SK-N-SH treated with all-trans-retinoic acid at 6 μM for 48 hours (cell line): ENCODE data around the gene STX1B.

Experiments used
- ATAC-seq: fragments of 200-7000 bp; cut with Tn5 transposase; 3 replicates; pipeline ENCODE4 v1.9.1; 2020; ENCODE audit warnings: mild to moderate bottlenecking, moderate library complexity
- BACH2 ChIP-seq: fragments of 250-450 bp; sonication (Bioruptor Pico); IDR thresholded peaks from 2 replicates; pipeline ENCODE4 v1.9.0; 2021; ENCODE audit warnings: mild to moderate bottlenecking, borderline replicate concordance
- ESRRG ChIP-seq: fragments of 250-450 bp; sonication (Bioruptor Pico); IDR thresholded peaks from 2 replicates; pipeline ENCODE4 v1.6.1; 2021; ENCODE audit warnings: mild to moderate bottlenecking
- GLIS3 ChIP-seq: fragments of 250-450 bp; sonication (Bioruptor Pico); IDR thresholded peaks from 2 replicates; pipeline ENCODE4 v1.5.0; 2020; ENCODE audit warnings: mild to moderate bottlenecking, moderate library complexity
- ISL1 ChIP-seq: fragments of 250-450 bp; sonication (Bioruptor Pico); IDR thresholded peaks from 2 replicates; pipeline ENCODE4 v2.1.2; 2022; ENCODE audit warnings: mild to moderate bottlenecking, moderate library complexity
- OSR1 ChIP-seq: fragments of 250-450 bp; sonication (Bioruptor Pico); IDR thresholded peaks from 2 replicates; pipeline ENCODE4 v1.8.0; 2022; ENCODE audit warnings: moderate library complexity, mild to moderate bottlenecking, inconsistent platforms
- PATZ1 ChIP-seq: fragments of 250-450 bp; sonication (Bioruptor Pico); IDR thresholded peaks from 2 replicates; pipeline ENCODE4 v1.8.0; 2020; ENCODE audit warnings: mild to moderate bottlenecking, moderate library complexity, borderline replicate concordance
- RARB ChIP-seq: fragments of 250-450 bp; sonication (Bioruptor Pico); IDR thresholded peaks from 2 replicates; pipeline ENCODE4 v1.8.0; 2021; ENCODE audit warnings: mild to moderate bottlenecking, moderate library complexity
- SNAI2 ChIP-seq: fragments of 250-450 bp; sonication (Bioruptor Pico); IDR thresholded peaks from 2 replicates; pipeline ENCODE4 v1.5.0; 2020; ENCODE audit warnings: mild to moderate bottlenecking, moderate library complexity
- TCF4 ChIP-seq: fragments of 250-450 bp; sonication (Bioruptor Pico); IDR thresholded peaks from 2 replicates; pipeline ENCODE4 v1.8.0; 2021; ENCODE audit warnings: mild to moderate bottlenecking, moderate library complexity, borderline replicate concordance
- TSHZ2 ChIP-seq: fragments of 250-450 bp; sonication (Bioruptor Pico); IDR thresholded peaks from 2 replicates; pipeline ENCODE4 v1.5.0; 2020; ENCODE audit warnings: mild to moderate bottlenecking, moderate library complexity
- ZC3H10 ChIP-seq: fragments of 250-450 bp; sonication (Bioruptor Pico); IDR thresholded peaks from 2 replicates; pipeline ENCODE4 v1.5.1; 2021; ENCODE audit warnings: mild to moderate bottlenecking, moderate library complexity
- ZFP3 ChIP-seq: fragments of 250-450 bp; sonication (Bioruptor Pico); IDR thresholded peaks from 2 replicates; pipeline ENCODE4 v1.5.0; 2020; ENCODE audit warnings: mild to moderate bottlenecking, moderate library complexity
- ZFP30 ChIP-seq: fragments of 450-650 bp; formaldehyde crosslinking; IDR thresholded peaks from 2 replicates; pipeline ENCODE4 v1.5.0; 2022; ENCODE audit warnings: mild to moderate bottlenecking, moderate library complexity
- ZNF565 ChIP-seq: fragments of 450-650 bp; formaldehyde crosslinking; conservative IDR thresholded peaks from 2 replicates; pipeline ENCODE4 v1.5.0; 2020; ENCODE audit warnings: low read depth, mild to moderate bottlenecking, moderate library complexity
- ZNF70 ChIP-seq: fragments of 450-650 bp; formaldehyde crosslinking; IDR thresholded peaks from 2 replicates; pipeline ENCODE4 v1.5.0; 2020; ENCODE audit warnings: mild to moderate bottlenecking, moderate library complexity
- ZNF8 ChIP-seq: fragments of 450-650 bp; formaldehyde crosslinking; IDR thresholded peaks from 2 replicates; pipeline ENCODE4 v1.5.0; 2020; ENCODE audit warnings: mild to moderate bottlenecking, moderate library complexity
- TF ChIP-seq, protein P1 (sequence below): fragments of 250-450 bp; sonication (Bioruptor Pico); IDR thresholded peaks from 2 replicates; pipeline ENCODE4 v1.5.1; 2020; ENCODE audit warnings: low read depth, mild to moderate bottlenecking, moderate library complexity

STX1B gene

DNA sequence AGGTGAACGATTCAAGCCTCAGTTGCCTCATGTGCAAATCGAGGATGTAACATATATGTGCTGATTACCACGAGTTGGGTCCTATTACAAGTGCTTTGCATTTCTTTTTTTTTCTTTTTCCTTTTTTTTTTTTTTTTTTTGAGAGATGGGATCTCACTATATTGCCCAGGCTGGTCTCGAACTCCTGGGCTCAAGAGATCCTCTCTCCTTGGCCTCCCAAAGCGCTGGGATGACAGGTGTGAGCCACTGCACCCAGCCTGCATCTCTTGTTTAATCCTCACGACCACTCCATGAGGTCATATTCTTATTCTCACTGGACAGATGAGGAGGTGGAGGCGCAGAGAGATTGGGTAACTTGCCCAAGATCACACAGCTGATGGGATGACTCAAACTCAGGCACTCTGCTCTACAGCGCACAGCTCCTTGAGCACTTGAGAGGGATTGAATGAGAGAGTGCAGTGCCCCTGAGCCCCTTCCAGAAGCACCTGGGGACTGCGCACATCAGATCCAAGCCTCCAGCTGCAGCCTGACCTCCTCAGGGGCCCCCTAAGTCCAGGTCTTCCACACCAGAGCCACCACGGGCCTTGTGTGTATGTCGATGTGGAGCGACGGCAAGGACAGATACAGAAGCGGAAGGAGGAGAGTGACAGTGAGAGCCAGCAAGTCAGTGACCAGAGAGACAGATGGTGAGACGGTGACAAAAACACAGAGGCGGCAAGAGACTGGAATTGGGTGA lies 4.9 kb downstream of the STX1B start (continued):
- TF ChIP-seq ISL1 (CRISPR knock-in tag) (no peak), BACH2 (CRISPR knock-in tag) (no peak)

DNA sequence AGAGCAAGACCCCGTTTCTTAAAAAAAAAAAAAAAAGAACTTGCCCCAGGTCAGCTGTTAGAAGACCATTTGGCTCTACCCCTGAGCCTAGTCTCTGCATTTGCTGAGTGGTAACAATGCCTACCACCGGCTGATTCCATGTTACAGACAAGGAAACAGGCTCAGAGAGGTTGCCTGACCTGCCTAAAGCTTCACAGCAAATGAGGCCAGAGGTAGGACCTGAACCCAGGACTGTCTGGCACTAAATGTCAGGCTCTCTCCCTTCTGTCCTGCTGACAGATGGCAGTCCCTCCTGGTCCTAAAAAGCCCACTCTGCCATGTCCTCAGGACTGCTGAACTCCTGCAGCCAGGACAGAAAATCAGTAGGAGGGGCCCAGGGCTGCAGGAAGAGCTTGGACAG lies 5.8 kb downstream of the STX1B start:
- TF ChIP-seq TSHZ2 (no peak), ZNF70 (no peak), ZNF8 (CRISPR knock-in tag) (no peak), ZC3H10 (no peak), ZNF565 (CRISPR knock-in tag) (no peak), ZFP3 (CRISPR knock-in tag) (no peak), RARB (CRISPR knock-in tag) (no peak)
- no peak for ATAC-seq

DNA sequence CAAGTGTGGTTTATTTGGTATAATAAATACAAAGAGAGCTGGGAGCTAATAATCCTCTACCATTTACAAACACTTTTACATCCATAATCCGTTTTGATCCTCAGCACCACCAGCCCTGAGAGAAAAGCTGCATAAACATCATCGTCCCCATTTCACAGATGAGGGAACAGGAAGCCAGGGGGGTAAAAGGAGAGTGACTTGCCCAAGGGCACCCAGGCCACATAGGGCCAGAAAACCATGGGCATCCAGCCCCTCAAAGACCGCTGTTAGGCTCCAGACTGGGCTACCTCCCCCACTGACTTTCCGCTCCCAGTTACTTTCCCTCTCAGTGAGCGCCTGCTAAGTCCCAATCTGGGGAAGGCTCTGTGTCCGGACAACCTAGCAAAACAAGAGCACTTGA lies 6.7 kb downstream of the STX1B start:
- no peak for TF ChIP-seq BACH2 (CRISPR knock-in tag)
- TF ChIP-seq ISL1 (CRISPR knock-in tag), result no peak
- TF ChIP-seq, protein P1, sequence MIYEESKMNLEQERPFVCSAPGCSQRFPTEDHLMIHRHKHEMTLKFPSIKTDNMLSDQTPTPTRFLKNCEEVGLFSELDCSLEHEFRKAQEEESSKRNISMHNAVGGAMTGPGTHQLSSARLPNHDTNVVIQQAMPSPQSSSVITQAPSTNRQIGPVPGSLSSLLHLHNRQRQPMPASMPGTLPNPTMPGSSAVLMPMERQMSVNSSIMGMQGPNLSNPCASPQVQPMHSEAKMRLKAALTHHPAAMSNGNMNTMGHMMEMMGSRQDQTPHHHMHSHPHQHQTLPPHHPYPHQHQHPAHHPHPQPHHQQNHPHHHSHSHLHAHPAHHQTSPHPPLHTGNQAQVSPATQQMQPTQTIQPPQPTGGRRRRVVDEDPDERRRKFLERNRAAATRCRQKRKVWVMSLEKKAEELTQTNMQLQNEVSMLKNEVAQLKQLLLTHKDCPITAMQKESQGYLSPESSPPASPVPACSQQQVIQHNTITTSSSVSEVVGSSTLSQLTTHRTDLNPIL (CRISPR knock-in tag), result no peak
- TF ChIP-seq ZFP30 (CRISPR knock-in tag), result no peak
- TF ChIP-seq OSR1 (CRISPR knock-in tag), result no peak
- TF ChIP-seq ZFP3 (CRISPR knock-in tag), result no peak
- no peak for TF ChIP-seq ZNF8 (CRISPR knock-in tag)
- no peak for TF ChIP-seq TCF4
- no peak for TF ChIP-seq TSHZ2
- no peak for TF ChIP-seq ESRRG
- no peak for TF ChIP-seq ZNF70
- no peak for TF ChIP-seq SNAI2
- no peak for ATAC-seq

DNA sequence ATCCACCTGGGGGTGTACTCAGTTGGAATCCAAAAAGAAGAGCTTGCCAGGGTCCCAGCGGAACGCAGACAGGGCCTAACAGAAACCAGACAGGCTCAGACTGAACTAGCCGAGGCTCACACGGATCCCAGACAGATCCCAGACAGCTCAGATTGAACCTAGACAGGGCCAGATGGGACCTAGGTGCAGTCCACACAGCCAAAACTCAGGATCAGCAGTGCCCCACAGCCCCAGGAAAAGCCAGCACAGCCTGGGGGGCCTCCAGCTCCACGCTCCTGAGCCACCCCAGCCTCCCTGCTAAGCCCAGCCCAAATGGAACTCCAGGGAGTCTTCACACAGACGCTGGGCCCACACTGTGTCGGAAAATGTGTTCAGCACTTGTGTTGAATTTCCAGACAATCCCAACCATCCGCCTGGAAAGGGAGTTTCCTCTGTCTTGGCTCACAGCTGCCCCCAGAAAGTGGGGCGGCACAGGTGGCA lies 7.5 kb downstream of the STX1B start:
- ATAC-seq, result no peak
- no peak for TF ChIP-seq TCF4
- no peak for TF ChIP-seq PATZ1 (CRISPR knock-in tag)
- no peak for TF ChIP-seq ZFP3 (CRISPR knock-in tag)
- TF ChIP-seq GLIS3 (CRISPR knock-in tag), result no peak
- no peak for TF ChIP-seq TSHZ2
- TF ChIP-seq BACH2 (CRISPR knock-in tag), result no peak
- TF ChIP-seq, protein P1 (CRISPR knock-in tag), result no peak
- TF ChIP-seq ISL1 (CRISPR knock-in tag), result no peak
- TF ChIP-seq, all 23 proteins: peak for 0
